ENCODE data around the gene TSPEAR.

TSPEAR gene

DNA sequence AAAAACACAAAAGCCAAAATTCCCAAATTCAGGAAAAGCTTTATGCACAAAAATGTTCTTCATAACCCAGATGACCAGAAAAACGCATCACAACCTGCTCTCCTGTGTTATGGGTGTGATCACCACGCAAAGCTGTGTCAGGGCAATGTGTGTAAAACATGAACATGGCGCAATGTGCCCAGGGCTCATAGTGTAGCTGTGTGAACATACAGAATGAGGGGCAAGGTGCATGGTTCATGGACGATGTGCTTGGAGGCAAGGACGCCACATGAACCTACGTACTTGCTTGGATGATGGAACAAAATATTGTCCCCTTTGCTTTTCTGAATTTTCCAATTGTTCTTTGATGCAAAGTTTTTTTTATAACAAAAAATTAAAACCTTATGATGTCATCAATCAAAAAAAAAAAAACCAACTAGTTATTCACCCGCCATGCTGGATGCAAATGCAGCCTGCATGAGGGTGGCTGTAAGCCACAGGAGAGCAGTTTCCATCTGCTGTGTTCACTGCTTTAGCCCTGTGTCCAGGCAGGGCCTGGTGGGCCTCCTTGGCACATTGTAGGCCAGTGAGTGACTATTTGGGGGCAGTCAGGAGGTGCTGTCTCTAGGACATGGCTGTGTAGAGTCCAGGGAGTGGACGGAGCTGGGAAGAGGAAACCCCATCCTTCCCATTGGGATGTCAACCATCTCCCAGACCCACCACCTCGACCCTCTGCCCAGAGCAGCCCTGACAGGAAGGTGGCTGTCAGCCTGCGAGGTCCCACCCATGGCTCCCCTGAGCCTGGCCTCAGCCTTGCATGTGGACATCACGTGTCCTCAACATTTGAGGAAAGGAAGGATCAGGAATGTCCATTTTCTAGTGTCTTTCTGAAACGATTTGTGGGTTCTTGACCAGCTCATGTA, 185.0 kb downstream of the TSPEAR start:
- TF ChIP-seq, protein P1, sequence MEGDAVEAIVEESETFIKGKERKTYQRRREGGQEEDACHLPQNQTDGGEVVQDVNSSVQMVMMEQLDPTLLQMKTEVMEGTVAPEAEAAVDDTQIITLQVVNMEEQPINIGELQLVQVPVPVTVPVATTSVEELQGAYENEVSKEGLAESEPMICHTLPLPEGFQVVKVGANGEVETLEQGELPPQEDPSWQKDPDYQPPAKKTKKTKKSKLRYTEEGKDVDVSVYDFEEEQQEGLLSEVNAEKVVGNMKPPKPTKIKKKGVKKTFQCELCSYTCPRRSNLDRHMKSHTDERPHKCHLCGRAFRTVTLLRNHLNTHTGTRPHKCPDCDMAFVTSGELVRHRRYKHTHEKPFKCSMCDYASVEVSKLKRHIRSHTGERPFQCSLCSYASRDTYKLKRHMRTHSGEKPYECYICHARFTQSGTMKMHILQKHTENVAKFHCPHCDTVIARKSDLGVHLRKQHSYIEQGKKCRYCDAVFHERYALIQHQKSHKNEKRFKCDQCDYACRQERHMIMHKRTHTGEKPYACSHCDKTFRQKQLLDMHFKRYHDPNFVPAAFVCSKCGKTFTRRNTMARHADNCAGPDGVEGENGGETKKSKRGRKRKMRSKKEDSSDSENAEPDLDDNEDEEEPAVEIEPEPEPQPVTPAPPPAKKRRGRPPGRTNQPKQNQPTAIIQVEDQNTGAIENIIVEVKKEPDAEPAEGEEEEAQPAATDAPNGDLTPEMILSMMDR (conservative IDR thresholded peaks at IDR 0.05; ENCODE audit: low read depth), result no peak
- POLR2A ChIA-PET (ENCODE audit: low non-redundant PET), result no interaction called here
- H3K27ac ChIP-seq, result no peak overlapping the region
- CTCF ChIA-PET, result no interaction called here
- no peak for DNase-seq (ENCODE audit: low spot score)

DNA sequence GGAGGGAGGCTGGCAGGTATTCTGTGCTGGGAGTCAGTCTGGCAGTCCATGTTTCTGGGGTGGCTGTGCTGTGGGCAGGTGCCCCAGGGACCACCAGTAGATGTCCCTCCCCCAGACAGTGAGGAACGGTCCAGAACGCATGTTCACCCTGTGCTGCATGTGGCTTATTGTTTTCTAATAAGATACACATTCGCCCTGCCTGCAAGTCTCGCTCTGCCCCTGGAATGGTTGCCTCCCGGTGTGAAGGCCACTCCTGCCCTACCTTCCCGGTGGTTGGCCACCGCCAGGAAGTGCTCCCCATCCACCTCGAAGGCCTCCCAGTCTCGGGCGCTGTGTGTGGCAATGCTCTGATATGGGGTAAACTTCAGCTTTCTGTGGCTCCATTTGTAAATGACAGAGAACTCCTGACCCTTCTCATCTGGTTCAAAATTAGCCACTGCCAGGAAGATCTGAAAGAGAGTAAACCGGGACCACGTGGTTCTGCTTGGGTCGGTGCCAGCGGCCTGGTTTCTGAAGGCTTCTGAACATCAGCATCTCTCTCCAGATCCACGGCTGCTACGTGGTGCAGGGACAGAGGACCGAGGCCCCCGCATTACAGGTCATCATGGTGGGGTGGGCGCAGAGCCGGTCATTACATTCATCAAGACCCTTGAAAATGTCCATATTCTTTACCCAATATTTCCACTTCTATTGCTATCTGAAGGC, 185.8 kb downstream of the TSPEAR start:
- no peak overlapping the region for H3K27ac ChIP-seq
- no peak for DNase-seq (ENCODE audit: low spot score)
- TF ChIP-seq, protein P1 (conservative IDR thresholded peaks at IDR 0.05; ENCODE audit: low read depth), result no peak
- POLR2A ChIA-PET (ENCODE audit: low non-redundant PET), result no interaction called here
- CTCF ChIA-PET, result no interaction called here

DNA sequence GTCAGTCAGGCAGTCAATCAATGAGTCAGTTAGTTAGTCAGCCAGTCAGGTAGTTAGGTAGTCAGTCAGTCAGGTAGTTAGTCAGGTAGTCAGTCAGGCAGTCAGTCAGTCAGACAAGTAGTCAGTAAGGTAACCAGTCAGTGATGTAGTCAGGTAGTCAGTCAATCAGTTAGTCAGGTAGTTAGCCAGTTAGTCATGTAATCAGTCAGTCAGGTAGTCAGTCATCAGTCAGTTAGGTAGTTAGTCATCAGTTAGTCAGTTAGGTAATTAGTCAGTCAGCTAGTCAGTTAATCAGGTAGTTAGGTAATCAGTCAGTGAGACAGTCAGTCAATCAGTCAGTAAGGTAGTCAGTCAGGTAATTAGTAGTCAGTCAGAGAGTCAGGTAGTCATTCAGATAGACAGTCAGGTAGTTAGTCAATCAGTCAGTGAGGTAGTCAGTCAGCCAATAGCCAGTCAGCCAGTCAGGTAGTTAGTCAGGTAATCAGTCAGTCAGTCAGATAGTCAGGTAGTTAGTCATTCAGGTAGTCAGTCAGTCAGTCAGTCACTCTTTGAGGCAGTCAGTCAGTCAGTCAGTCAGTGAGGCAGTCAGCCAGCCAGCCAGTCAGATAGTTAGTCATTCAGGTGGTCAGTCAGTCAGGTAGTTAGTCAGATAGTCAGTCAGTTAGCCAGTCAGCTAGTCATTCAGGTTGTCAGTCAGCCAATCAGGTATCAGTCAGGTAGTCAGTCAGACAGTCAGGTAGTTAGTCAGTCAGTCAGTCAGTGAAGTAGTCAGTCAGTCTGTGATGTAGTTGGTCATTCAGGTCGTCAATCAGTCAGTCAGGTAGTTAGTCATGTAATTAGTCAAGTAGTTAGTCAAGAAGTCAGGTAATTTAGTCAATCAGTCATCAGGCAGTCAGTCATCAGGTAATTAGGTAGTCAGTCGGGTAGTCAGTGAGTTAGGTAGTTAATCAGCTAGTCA, 186.7 kb downstream of the TSPEAR start:
- ChIA-PET POLR2A (ENCODE audit: low non-redundant PET) (no interaction called here), CTCF (no interaction called here)
- no peak for DNase-seq (ENCODE audit: low spot score)
- TF ChIP-seq, protein P1 (conservative IDR thresholded peaks at IDR 0.05; ENCODE audit: low read depth), result no peak
- H3K27ac ChIP-seq, result no peak overlapping the region

DNA sequence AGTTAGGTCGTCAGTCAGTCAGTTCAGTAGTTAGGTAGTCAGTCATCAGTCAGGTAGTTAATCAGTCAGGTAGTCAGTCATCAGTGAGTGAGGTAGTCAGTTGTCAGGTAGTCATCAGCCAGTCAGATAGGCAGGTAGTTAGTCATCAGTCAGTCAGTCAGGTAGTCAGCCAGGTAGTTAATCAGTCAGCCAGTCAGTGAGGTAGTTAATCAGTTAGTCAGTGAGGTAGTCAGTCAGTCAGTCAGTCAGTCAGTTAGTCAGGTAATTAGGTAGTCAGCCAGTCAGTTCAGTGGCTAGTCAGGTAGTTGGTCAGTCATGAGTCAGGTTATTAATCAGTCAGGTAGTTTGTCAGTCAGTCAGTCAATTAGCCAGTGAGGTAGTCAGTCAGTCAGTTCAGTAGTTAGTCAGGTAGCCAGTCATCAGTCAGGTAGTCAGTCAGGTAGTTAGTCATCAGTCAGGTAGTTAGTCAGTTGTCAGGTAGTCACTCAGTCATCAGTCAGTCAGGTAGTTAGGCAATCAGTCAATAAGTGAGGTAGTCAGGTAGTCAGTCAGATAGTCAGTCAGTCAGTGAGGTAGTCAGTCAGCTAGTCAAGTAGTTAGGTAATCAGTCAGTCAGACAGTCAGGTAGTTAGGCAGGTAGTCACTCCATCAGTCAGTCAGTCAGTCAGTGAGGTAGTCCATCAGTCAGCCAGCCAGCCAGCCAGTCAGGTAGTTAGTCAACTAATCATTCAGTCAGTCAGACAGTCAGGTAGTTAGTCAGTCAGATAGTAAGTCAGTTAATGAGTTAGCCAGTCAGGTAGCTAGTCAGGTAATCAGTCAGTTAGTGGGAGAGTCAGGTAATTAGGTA, 187.6 kb downstream of the TSPEAR start:
- no peak for DNase-seq (ENCODE audit: low spot score)
- CTCF ChIA-PET, result no interaction called here
- POLR2A ChIA-PET (ENCODE audit: low non-redundant PET), result no interaction called here
- TF ChIP-seq, protein P1 (conservative IDR thresholded peaks at IDR 0.05; ENCODE audit: low read depth), result no peak
- H3K27ac ChIP-seq, result no peak overlapping the region

DNA sequence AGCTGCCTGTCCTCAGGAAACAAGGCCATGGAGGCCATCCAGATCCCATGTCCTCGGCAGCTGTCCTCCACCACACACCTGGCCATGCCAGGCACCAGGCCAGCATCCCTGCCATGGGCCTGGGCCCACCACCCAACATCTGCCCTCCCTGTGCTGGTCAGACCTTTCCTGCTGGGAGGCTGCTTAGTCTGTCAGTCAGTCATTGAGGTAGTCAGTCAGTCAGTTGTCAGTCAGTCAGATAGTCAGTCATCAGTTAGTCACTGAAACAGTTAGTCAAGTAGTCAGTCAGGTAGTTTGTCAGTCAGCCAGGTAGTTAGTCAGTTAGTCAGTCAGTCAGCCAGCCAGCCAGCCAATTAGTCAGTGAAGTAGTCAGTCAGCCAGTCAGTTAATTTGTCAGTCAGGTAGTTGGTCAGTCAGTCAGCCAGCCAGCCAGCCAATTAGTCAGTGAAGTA, 188.6 kb downstream of the TSPEAR start:
- CTCF ChIA-PET, result no interaction called here
- POLR2A ChIA-PET (ENCODE audit: low non-redundant PET), result no interaction called here
- TF ChIP-seq, protein P1 (conservative IDR thresholded peaks at IDR 0.05; ENCODE audit: low read depth), result no peak
- no peak for DNase-seq (ENCODE audit: low spot score)
- no peak overlapping the region for H3K27ac ChIP-seq
